ENCODE results near the gene ASAP2.

Gene ASAP2

DNA sequence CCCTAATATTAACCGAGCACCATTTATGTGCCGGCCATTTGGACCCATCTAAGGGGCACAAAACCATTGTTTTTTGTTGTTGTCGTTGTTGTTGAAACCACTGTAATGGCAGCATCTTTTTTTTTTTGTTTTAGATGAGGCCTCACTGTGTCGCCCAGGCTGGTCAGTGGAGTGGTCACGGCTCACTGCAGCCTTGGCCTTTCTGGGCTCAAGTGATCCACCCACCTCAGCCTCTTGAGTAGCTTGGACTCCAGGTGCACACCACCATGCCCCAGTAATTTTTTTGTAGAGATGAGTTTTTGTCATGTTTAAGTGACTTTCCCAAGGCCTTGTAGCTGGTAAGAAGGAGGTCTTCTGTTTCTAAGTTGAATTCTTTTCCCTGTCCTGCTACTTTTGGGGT, 33.0 kb downstream of the ASAP2 start:
- H3K9me3 ChIP-seq (ENCODE audit: control insufficient read depth, low read length), result no peaks in the 10 kb centered on the region
- H3K27me3 ChIP-seq (ENCODE audit: control insufficient read depth, insufficient read depth, low read length, poor library complexity, severe bottlenecking), result no peaks in the 10 kb centered on the region
- 88 to 96% methylated on average over 5 of the region's 5 CpGs for WGBS, 2 experiments
- H3K4me3 ChIP-seq (ENCODE audit: insufficient read depth, low read depth, low read length), result no peak overlapping the region
- H3K4me1 ChIP-seq (ENCODE audit: control insufficient read depth, insufficient read depth, low read length), result no peaks in the 10 kb centered on the region
- no peak overlapping the region for H3K27ac ChIP-seq (ENCODE audit: insufficient read depth, low read depth, low read length, poor library complexity, severe bottlenecking)
- no peaks in the 10 kb centered on the region for H3K36me3 ChIP-seq (ENCODE audit: control insufficient read depth, insufficient read depth, low read length)

DNA sequence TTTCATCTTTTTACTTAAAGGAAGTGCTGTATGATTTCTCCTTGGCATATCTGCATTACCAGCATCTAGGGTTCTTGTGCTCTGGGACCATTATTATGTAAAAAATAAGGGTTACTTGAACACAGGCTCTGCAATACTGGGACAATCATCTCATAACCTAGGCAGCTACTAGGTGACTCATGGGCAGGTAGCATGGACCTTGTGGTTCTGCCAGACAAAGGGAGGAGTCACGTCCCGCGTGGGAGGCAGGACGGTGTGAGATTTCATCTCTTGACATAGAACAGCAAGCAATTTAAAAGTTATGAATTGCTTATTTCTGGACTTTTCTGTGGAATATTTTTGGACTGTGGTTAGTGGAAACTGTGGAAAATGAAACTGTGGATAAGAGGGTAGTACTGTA, 34.1 kb downstream of the ASAP2 start:
- no peak overlapping the region for H3K27ac ChIP-seq (ENCODE audit: insufficient read depth, low read depth, low read length, poor library complexity, severe bottlenecking)
- no peaks in the 10 kb centered on the region for H3K9me3 ChIP-seq (ENCODE audit: control insufficient read depth, low read length)
- H3K4me1 ChIP-seq (ENCODE audit: control insufficient read depth, insufficient read depth, low read length), result no peaks in the 10 kb centered on the region
- H3K4me3 ChIP-seq (ENCODE audit: insufficient read depth, low read depth, low read length), result no peak overlapping the region
- no peaks in the 10 kb centered on the region for H3K36me3 ChIP-seq (ENCODE audit: control insufficient read depth, insufficient read depth, low read length)
- H3K27me3 ChIP-seq (ENCODE audit: control insufficient read depth, insufficient read depth, low read length, poor library complexity, severe bottlenecking), result no peaks in the 10 kb centered on the region
- 90 to 91% methylated on average over 4 of the region's 4 CpGs for WGBS, 2 experiments

DNA sequence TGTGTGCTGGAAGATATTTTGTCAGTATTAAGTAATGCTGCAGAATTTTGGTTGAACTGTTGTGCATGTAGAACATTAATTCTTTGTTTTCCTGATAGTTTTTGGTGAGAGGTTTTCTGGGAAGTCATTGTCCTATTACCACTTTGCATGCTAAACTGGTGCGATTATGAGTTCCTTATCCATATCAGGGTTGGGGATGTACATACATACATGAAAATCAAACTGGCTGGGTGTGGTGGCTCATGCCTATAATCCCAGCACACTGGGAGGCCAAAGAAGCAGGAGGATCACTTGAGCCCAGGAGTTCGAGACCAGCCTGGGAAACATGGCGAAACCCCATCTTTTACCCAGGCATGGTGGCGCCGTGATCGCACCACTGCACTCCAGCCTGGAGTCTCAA, 34.6 kb downstream of the ASAP2 start:
- Histone ChIP-seq H3K4me1 (ENCODE audit: control insufficient read depth, insufficient read depth, low read length) (no peaks in the 10 kb centered on the region), H3K36me3 (ENCODE audit: control insufficient read depth, insufficient read depth, low read length) (no peaks in the 10 kb centered on the region), H3K9me3 (ENCODE audit: control insufficient read depth, low read length) (no peaks in the 10 kb centered on the region), H3K27ac (ENCODE audit: insufficient read depth, low read depth, low read length, poor library complexity, severe bottlenecking) (no peak overlapping the region), H3K27me3 (ENCODE audit: control insufficient read depth, insufficient read depth, low read length, poor library complexity, severe bottlenecking) (no peaks in the 10 kb centered on the region), H3K4me3 (ENCODE audit: insufficient read depth, low read depth, low read length) (no peak overlapping the region)
- 96 to 98% methylated on average over 6 of the region's 6 CpGs for WGBS, 2 experiments

DNA sequence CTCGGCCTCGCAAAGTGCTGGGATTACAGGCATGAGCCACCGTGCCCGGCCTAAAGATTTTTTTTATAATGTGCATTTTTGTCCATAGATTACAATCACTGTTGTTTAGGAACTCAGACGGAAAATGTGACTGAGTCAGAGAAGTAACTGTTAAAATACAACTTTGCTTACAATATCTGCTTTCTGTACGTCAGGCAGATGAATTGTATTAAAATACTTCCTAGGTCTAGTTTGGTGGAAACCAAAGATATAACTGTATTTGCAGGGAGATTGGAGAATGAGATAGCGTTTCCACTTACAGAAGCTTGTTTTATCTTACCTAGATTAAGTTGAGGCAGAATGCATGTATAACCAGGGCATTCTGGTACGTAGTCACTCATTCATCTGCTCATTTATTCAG, 36.7 kb downstream of the ASAP2 start:
- Histone ChIP-seq H3K27me3 (ENCODE audit: control insufficient read depth, insufficient read depth, low read length, poor library complexity, severe bottlenecking) (no peaks in the 10 kb centered on the region), H3K4me3 (ENCODE audit: insufficient read depth, low read depth, low read length) (no peak overlapping the region), H3K9me3 (ENCODE audit: control insufficient read depth, low read length) (no peaks in the 10 kb centered on the region), H3K4me1 (ENCODE audit: control insufficient read depth, insufficient read depth, low read length) (no peaks in the 10 kb centered on the region), H3K27ac (ENCODE audit: insufficient read depth, low read depth, low read length, poor library complexity, severe bottlenecking) (no peak overlapping the region), H3K36me3 (ENCODE audit: control insufficient read depth, insufficient read depth, low read length) (no peaks in the 10 kb centered on the region)
- WGBS, 2 experiments, result 87 to 96% methylated on average over 7 to 8 of the region's 8 CpGs

DNA sequence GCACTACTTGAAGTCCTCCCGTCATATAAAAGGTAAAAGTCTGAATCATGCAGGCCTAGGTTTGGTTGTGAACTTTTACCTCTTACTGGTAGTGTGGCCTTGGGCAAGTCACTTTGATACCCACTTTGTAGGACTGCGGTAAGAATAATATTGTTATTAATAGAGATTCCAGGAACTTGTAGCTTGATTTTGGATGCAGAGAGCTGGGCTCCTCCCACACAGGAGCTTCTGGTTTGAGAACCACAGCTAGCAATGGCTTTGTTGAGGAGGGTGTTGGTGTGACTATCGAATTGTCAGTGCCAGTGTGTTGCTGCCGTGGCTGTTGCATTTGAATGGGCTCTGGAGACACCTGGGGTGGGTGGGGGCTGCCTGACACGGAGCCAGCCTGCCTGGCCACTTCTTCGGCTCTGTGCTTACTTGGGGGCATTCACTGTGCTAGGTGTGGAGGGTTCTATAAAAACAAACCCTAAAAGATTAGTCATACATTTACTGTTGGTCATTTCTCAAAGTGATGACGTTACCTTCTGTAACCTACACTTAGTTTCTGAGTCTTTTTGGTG, 38.5 kb downstream of the ASAP2 start:
- Histone ChIP-seq H3K36me3 (ENCODE audit: control insufficient read depth, insufficient read depth, low read length) (no peaks in the 10 kb centered on the region), H3K4me3 (ENCODE audit: insufficient read depth, low read depth, low read length) (no peak overlapping the region), H3K27ac (ENCODE audit: insufficient read depth, low read depth, low read length, poor library complexity, severe bottlenecking) (no peak overlapping the region), H3K9me3 (ENCODE audit: control insufficient read depth, low read length) (no peaks in the 10 kb centered on the region), H3K27me3 (ENCODE audit: control insufficient read depth, insufficient read depth, low read length, poor library complexity, severe bottlenecking) (no peaks in the 10 kb centered on the region), H3K4me1 (ENCODE audit: control insufficient read depth, insufficient read depth, low read length) (no peaks in the 10 kb centered on the region)
- WGBS, 2 experiments, result 29% methylated on average over 7 of the region's 7 CpGs

DNA sequence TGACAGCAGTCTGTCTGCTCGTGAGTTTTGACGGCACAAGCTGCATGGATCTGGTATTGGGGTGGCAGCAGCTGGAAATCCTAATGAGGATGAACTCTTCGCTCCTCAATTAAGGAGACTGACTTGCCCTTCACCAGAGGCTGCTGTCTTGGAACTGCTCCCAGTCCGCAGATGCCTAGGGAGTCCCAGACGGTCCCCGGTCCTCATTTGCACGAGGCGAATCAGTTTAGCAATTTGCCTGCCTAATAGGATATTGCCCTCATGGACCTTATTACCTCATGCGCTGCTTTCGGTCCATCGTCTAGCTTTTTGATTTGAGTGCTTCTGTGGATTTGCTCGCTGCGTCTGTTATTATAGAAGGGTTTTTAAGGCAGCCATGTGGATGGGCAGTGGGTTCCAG, 40.6 kb downstream of the ASAP2 start:
- Histone ChIP-seq H3K4me1 (ENCODE audit: control insufficient read depth, insufficient read depth, low read length) (peaks cover 4% of the 10 kb centered on the region), H3K27ac (ENCODE audit: insufficient read depth, low read depth, low read length, poor library complexity, severe bottlenecking) (no peak overlapping the region)
- 92 to 96% methylated on average over 13 of the region's 13 CpGs for WGBS, 2 experiments

DNA sequence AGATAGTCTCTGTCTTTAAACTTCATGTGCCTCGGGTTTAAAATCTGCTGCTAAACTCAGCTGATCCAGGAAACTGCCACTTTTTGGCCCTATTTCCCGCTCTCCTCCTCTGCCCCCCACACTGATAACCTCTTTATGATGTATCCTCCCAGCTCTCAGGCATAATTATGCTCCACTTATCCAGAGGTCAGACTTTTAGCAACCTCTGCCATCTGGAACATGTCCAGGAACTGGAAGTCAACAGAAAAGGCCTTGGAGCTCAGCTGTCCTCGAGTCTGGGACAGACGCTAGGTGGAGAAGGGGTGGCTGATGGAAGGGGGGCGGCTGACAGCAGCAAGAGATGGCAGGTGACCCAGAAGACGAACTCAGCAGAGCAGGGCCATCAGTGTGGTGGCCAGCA, 41.2 kb downstream of the ASAP2 start:
- H3K4me1 ChIP-seq (ENCODE audit: control insufficient read depth, insufficient read depth, low read length), result peaks cover 4% of the 10 kb centered on the region
- no peaks in the 10 kb centered on the region for H3K36me3 ChIP-seq (ENCODE audit: control insufficient read depth, insufficient read depth, low read length)
- no peak overlapping the region for H3K4me3 ChIP-seq (ENCODE audit: insufficient read depth, low read depth, low read length)
- WGBS, 2 experiments, result 92 to 94% methylated on average over 6 of the region's 6 CpGs
- no peak overlapping the region for H3K27ac ChIP-seq (ENCODE audit: insufficient read depth, low read depth, low read length, poor library complexity, severe bottlenecking)
- H3K9me3 ChIP-seq (ENCODE audit: control insufficient read depth, low read length), result no peaks in the 10 kb centered on the region
- H3K27me3 ChIP-seq (ENCODE audit: control insufficient read depth, insufficient read depth, low read length, poor library complexity, severe bottlenecking), result no peaks in the 10 kb centered on the region

More for the DNA sequence above, 40.6 kb downstream of the ASAP2 start:
- Histone ChIP-seq H3K27me3 (ENCODE audit: control insufficient read depth, insufficient read depth, low read length, poor library complexity, severe bottlenecking) (no peaks in the 10 kb centered on the region), H3K36me3 (ENCODE audit: control insufficient read depth, insufficient read depth, low read length) (no peaks in the 10 kb centered on the region), H3K9me3 (ENCODE audit: control insufficient read depth, low read length) (no peaks in the 10 kb centered on the region), H3K4me3 (ENCODE audit: insufficient read depth, low read depth, low read length) (no peak overlapping the region)

GRCh38 chr2:9248363-9248762, 41.8 kb downstream of the ASAP2 start:
- no peaks in the 10 kb centered on the region for H3K27me3 ChIP-seq (ENCODE audit: control insufficient read depth, insufficient read depth, low read length, poor library complexity, severe bottlenecking)
- H3K4me1 ChIP-seq (ENCODE audit: control insufficient read depth, insufficient read depth, low read length), result peaks cover 4% of the 10 kb centered on the region
- WGBS, 2 experiments, result 96 to 97% methylated on average over 7 of the region's 7 CpGs
- H3K9me3 ChIP-seq (ENCODE audit: control insufficient read depth, low read length), result no peaks in the 10 kb centered on the region
- H3K36me3 ChIP-seq (ENCODE audit: control insufficient read depth, insufficient read depth, low read length), result no peaks in the 10 kb centered on the region
- no peak overlapping the region for H3K4me3 ChIP-seq (ENCODE audit: insufficient read depth, low read depth, low read length)
- H3K27ac ChIP-seq (ENCODE audit: insufficient read depth, low read depth, low read length, poor library complexity, severe bottlenecking), result no peak overlapping the region

DNA sequence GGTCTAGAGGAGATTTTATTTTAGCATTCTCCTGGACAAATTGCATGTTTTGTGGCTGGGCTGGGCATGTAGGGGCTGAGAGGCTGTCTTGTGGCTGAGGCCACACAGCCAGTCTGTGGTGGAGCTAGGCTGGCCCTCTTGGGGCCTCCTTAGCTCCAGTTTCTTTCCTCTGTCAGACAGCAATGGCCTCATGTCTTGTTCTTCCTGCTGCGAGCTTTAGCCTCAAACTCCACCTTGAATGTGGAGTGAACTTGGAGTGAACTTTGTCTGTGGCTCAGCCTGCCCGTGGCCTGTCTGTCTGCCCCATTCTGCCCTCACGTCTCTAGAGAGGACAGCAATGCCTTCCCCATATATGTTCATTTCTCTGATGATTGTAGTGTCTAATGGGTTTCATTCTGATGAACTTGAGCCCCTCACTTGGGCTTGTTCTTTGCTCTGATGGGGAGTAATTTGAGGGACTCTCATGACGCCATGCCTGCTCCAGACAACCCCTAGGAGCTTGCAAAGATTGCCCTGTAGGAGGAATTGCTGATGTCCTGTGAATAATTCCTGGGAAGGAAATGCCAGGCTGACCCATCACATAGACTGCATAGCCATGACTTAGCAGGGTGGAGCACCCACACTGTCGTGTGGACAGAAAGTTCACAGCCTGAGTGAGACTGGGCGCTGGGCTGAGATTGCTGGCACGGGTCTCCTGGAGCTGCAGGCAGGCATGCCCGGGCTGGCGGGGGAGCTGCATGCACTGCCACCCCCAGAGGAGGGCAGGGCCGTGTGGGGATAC, 42.6 kb downstream of the ASAP2 start:
- no peaks in the 10 kb centered on the region for H3K27me3 ChIP-seq (ENCODE audit: control insufficient read depth, insufficient read depth, low read length, poor library complexity, severe bottlenecking)
- H3K4me3 ChIP-seq (ENCODE audit: insufficient read depth, low read depth, low read length), result no peak overlapping the region
- no peak overlapping the region for H3K27ac ChIP-seq (ENCODE audit: insufficient read depth, low read depth, low read length, poor library complexity, severe bottlenecking)
- H3K9me3 ChIP-seq (ENCODE audit: control insufficient read depth, low read length), result no peaks in the 10 kb centered on the region
- no peaks in the 10 kb centered on the region for H3K36me3 ChIP-seq (ENCODE audit: control insufficient read depth, insufficient read depth, low read length)
- H3K4me1 ChIP-seq (ENCODE audit: control insufficient read depth, insufficient read depth, low read length), result peaks cover 4% of the 10 kb centered on the region
- WGBS, 2 experiments, result 80 to 93% methylated on average over 9 to 10 of the region's 10 CpGs

- H3K4me1 ChIP-seq (ENCODE audit: control insufficient read depth, insufficient read depth, low read length), result peaks cover 4% of the 10 kb centered on the region
- no peaks in the 10 kb centered on the region for H3K36me3 ChIP-seq (ENCODE audit: control insufficient read depth, insufficient read depth, low read length)
- no peaks in the 10 kb centered on the region for H3K9me3 ChIP-seq (ENCODE audit: control insufficient read depth, low read length)
- no peaks in the 10 kb centered on the region for H3K27me3 ChIP-seq (ENCODE audit: control insufficient read depth, insufficient read depth, low read length, poor library complexity, severe bottlenecking)
- H3K4me3 ChIP-seq (ENCODE audit: insufficient read depth, low read depth, low read length), result no peak overlapping the region
- no peak overlapping the region for H3K27ac ChIP-seq (ENCODE audit: insufficient read depth, low read depth, low read length, poor library complexity, severe bottlenecking)
- 97% methylated on average over 4 of the region's 4 CpGs for WGBS, 2 experiments
Measured at GRCh38 chr2:9250091-9250490, 43.5 kb downstream of the ASAP2 start.
